PC-3 (cell line): ENCODE measurements around the gene LRRC40. TPM values are rescaled to one million over a fixed set of nuclear protein-coding genes. Genes with fewer than 3 reads are reported as not detected.

Source experiments
- ATAC-seq: fragments of 200-7000 bp; cut with Tn5 transposase; 2 replicates; pipeline ENCODE4 v1.9.1; 2020; ENCODE audit warnings: mild to moderate bottlenecking, moderate library complexity
- BruUV-seq: library from RNA; stranded (reverse); fragments of 400-500 nt; replicated peaks from 2 replicates; lab custom pipeline; 2021; lab: Mats Ljungman, UMichigan
- CTCF ChIA-PET: fragments of 300-600 bp; sonication (Branson Sonifier 250); formaldehyde crosslinking; loops from one replicate; lab custom pipeline; 2022; ENCODE audit warnings: antibody characterized with exemption; lab: Charles Lee
- POLR2A ChIA-PET: fragments of 300-600 bp; sonication (Branson Sonifier 250); formaldehyde crosslinking; loops from one replicate; lab custom pipeline; 2022; ENCODE audit warnings: antibody characterized with exemption; ENCODE audit not compliant: unreplicated experiment; lab: Charles Lee
- DNase-seq: peaks from one replicate; pipeline ENCODE4 v3.0.0-alpha.2; 2015
- H2AFZ ChIP-seq: fragments of 300-600 bp; sonication (generic); 2 replicates; pipeline ENCODE4 v1.6.0; 2016; ENCODE audit warnings: antibody characterized with exemption, low read length
- H3F3A ChIP-seq: fragments of 300-600 bp; sonication (generic); one replicate; pipeline ENCODE4 v1.6.0; 2017; ENCODE audit warnings: antibody characterized with exemption, low read length, control low read depth, mild to moderate bottlenecking; ENCODE audit not compliant: unreplicated experiment
- H3K27ac ChIP-seq: fragments of 300-600 bp; sonication (generic); 2 replicates; pipeline ENCODE4 v1.5.1; 2016; ENCODE audit warnings: mild to moderate bottlenecking, low read length
- H3K27me3 ChIP-seq: fragments of 300-600 bp; sonication (generic); 2 replicates; pipeline ENCODE4 v1.6.1; 2016; ENCODE audit warnings: low read length, mixed read lengths
- H3K36me3 ChIP-seq: fragments of 300-600 bp; sonication (generic); 2 replicates; pipeline ENCODE4 v1.6.1; 2016; ENCODE audit warnings: low read depth, mixed run types, low read length, mixed read lengths
- H3K4me1 ChIP-seq: fragments of 300-600 bp; sonication (generic); 2 replicates; pipeline ENCODE4 v1.5.1; 2016; ENCODE audit warnings: low read length; ENCODE audit not compliant: insufficient read depth
- H3K4me2 ChIP-seq: fragments of 300-600 bp; sonication (generic); 2 replicates; pipeline ENCODE4 v1.6.0; 2016; ENCODE audit warnings: low read length
- H3K4me3 ChIP-seq: fragments of 300-600 bp; sonication (generic); 2 replicates; pipeline ENCODE4 v1.5.1; 2016; ENCODE audit warnings: mild to moderate bottlenecking, low read length, mixed read lengths
- H3K79me2 ChIP-seq: fragments of 300-600 bp; sonication (generic); 2 replicates; pipeline ENCODE4 v1.6.1; 2017; ENCODE audit warnings: low read length, mixed read lengths
- H3K9ac ChIP-seq: fragments of 300-600 bp; sonication (generic); 2 replicates; pipeline ENCODE4 v1.6.0; 2016; ENCODE audit warnings: mild to moderate bottlenecking, low read length
- H3K9me2 ChIP-seq: fragments of 300-600 bp; sonication (generic); replicated peaks from 2 replicates; pipeline ENCODE4 v1.6.1; 2016; ENCODE audit warnings: mixed run types, low read length, mixed read lengths
- H3K9me3 ChIP-seq: fragments of 300-600 bp; sonication (generic); 2 replicates; pipeline ENCODE4 v1.6.1; 2016; ENCODE audit warnings: low read length, mixed read lengths
- H4K20me1 ChIP-seq: fragments of 300-600 bp; sonication (generic); 2 replicates; pipeline ENCODE4 v1.6.1; 2016; ENCODE audit warnings: low read length, mixed read lengths
- CTCF ChIP-seq: fragments of 300-600 bp; sonication (generic); conservative IDR thresholded peaks from 2 replicates; pipeline ENCODE4 v1.5.1; 2017; ENCODE audit warnings: antibody characterized with exemption, low read depth, mild to moderate bottlenecking, low read length
- EZH2 ChIP-seq: fragments of 300-600 bp; sonication (generic); IDR thresholded peaks from one replicate; pipeline ENCODE4 v1.6.1; 2017; ENCODE audit warnings: antibody characterized with exemption, mild to moderate bottlenecking, low read length; ENCODE audit not compliant: unreplicated experiment
- EZH2phosphoT487 ChIP-seq: fragments of 300-600 bp; sonication (generic); IDR thresholded peaks from 2 replicates; pipeline ENCODE4 v1.6.1; 2018; ENCODE audit warnings: mild to moderate bottlenecking, antibody characterized with exemption, low read length, borderline replicate concordance
- intact Hi-C: fragments of 100-400 bp; cut with micrococcal nuclease; formaldehyde crosslinking; loops from 2 replicates; pipeline ENCODE4 v1.9.0; 2023
- total RNA-seq: library from RNA; depleted of rRNA; stranded (reverse); fragments of >200 nt; gene quantifications from 2 replicates; pipeline ENCODE4 v1.2.3, GENCODE V29; 2014

Gene LRRC40
- total RNA-seq, 1 experiment from 2014 or later, result 18.4 TPM

GRCh38 chr1:70247768-70248167 lies 42.4 kb upstream of the LRRC40 start:
- H3K4me2 ChIP-seq, result no peak overlapping the region
- no peaks in the 10 kb centered on the region for H3K79me2 ChIP-seq
- TF ChIP-seq EZH2phosphoT487, result no peak
- no peak for TF ChIP-seq EZH2
- no peak for TF ChIP-seq CTCF
- no peaks in the 10 kb centered on the region for H3K9me3 ChIP-seq
- intact Hi-C loops, result no loop called here
- H3K36me3 ChIP-seq, result peaks cover 86% of the 10 kb centered on the region
- H3K4me3 ChIP-seq, result no peak overlapping the region
- DNase-seq (peak; percentile 22), ATAC-seq (peak; percentile 79)
- no peaks in the 10 kb centered on the region for H4K20me1 ChIP-seq
- no peaks in the 10 kb centered on the region for H3F3A ChIP-seq
- no peaks in the 10 kb centered on the region for H3K4me1 ChIP-seq
- H2AFZ ChIP-seq, result no peak overlapping the region
- CTCF ChIA-PET, result no interaction called here
- POLR2A ChIA-PET, result no interaction called here
- H3K9me2 ChIP-seq, result no peaks in the 10 kb centered on the region
- H3K9ac ChIP-seq, result no peak overlapping the region
- no peaks in the 10 kb centered on the region for H3K27me3 ChIP-seq
- H3K27ac ChIP-seq, result no peak overlapping the region
- no TSS peak for BruUV-seq

DNA sequence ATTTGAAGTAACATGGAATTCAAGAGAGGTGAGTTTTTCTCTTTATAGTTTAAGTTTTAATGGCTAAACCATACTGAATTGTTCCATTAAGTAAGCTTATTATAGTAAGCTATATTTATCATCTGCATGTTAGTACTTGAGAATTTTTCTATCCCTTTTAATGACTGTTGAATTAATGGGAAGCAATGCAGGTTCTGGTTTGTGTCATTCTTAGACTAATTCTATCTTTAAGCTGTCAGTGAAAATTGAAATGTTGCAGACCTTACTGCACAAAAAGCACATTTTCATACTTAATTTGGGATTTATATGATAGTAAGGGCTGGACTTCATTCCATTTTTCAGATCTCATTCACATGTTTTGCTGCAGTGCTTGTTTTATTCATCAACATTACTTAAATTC lies 41.7 kb upstream of the LRRC40 start:
- no peaks in the 10 kb centered on the region for H3K9me3 ChIP-seq
- CTCF ChIA-PET, result no interaction called here
- DNase-seq (no peak), ATAC-seq (no peak)
- no peak overlapping the region for H3K9ac ChIP-seq
- H4K20me1 ChIP-seq, result no peaks in the 10 kb centered on the region
- H3K27me3 ChIP-seq, result no peaks in the 10 kb centered on the region
- H3K36me3 ChIP-seq, result peaks cover 92% of the 10 kb centered on the region
- H3K79me2 ChIP-seq, result no peaks in the 10 kb centered on the region
- H3K4me1 ChIP-seq, result no peaks in the 10 kb centered on the region
- TF ChIP-seq EZH2 (no peak), EZH2phosphoT487 (no peak), CTCF (no peak)
- no peak overlapping the region for H3K4me3 ChIP-seq
- POLR2A ChIA-PET, result no interaction called here
- no peaks in the 10 kb centered on the region for H3K9me2 ChIP-seq
- no peak overlapping the region for H2AFZ ChIP-seq
- H3F3A ChIP-seq, result no peaks in the 10 kb centered on the region
- intact Hi-C loops, result no loop called here
- no peak overlapping the region for H3K27ac ChIP-seq
- no peak overlapping the region for H3K4me2 ChIP-seq
- no TSS peak for BruUV-seq

DNA sequence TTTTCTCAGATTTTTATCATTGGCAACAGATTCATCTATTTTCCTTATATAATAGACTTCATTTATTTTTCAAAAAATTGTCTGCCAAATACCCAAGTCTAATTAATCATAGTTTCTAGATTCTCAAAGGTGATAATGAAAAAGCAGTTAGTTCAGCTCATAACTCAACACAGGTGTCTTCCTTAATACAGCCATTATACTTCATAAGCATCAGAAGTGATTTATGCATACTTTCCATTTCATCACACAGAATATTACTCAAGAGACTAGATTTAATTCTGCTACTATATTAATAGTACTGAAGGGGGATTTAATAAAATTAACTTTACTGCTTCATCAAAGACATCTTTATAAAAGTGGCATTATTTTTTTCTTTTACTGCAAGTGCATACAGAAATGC lies 34.6 kb upstream of the LRRC40 start:
- Histone ChIP-seq H4K20me1 (0 out of 2 replicates have a peak, but pooled peaks cover 4% of the 10 kb centered on the region), H2AFZ (no peak overlapping the region), H3K9me2 (no peaks in the 10 kb centered on the region), H3K27ac (no peak overlapping the region), H3K79me2 (no peaks in the 10 kb centered on the region; the same call in 1 of the 2 replicates), H3K9me3 (no peaks in the 10 kb centered on the region), H3K27me3 (no peaks in the 10 kb centered on the region), H3K4me3 (no peak overlapping the region), H3K36me3 (peaks cover 81% of the 10 kb centered on the region), H3K4me2 (no peak overlapping the region), H3F3A (no peaks in the 10 kb centered on the region), H3K4me1 (no peaks in the 10 kb centered on the region), H3K9ac (no peak overlapping the region)
- TF ChIP-seq CTCF, result no peak
- DNase-seq (no peak), ATAC-seq (no peak)
- CTCF ChIA-PET, result no interaction called here
- intact Hi-C loops, result no loop called here
- no TSS peak for BruUV-seq
- POLR2A ChIA-PET, result no interaction called here
